OCI-M2 (cell line): ENCODE data around the gene PLEKHA4.
A peak's percentile ranks its signal among the peaks of the same experiment; 100 is the strongest.
"Not testable (repeated sequence)": the region's sequence is repeated elsewhere in the genome, so short reads cannot be mapped to it uniquely, and the experiment has no call there.

Experiments
- DNase-seq: peaks from one replicate; lab custom pipeline; 2025; ENCODE audit not compliant: unreplicated experiment; lab: John Stamatoyannopoulos, UW

Gene PLEKHA4

DNA sequence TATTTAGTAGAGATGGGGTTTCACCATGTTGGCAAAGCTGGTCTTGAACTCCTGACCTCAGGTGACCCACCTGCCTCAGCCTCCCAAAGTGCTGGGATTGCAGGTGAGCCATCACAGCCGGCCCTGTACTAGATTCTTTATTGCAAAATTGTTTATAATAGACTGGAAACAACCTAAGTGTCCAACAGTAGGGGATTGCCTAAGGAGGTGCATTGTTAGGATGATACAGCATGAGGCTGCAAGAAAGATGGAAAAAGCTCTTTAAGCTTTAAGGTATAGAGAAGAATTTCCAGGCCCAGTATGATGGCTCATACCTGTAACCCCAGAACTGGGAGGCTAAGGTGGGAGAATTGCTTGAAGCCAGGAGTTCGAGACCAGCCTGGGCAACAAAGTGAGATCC is 65.8 kb downstream of the PLEKHA4 start:
- DNase-seq: no peak

GRCh38 chr19:48799358-48800300 is 68.8 kb downstream of the PLEKHA4 start:
- DNase-seq: no peak

DNA sequence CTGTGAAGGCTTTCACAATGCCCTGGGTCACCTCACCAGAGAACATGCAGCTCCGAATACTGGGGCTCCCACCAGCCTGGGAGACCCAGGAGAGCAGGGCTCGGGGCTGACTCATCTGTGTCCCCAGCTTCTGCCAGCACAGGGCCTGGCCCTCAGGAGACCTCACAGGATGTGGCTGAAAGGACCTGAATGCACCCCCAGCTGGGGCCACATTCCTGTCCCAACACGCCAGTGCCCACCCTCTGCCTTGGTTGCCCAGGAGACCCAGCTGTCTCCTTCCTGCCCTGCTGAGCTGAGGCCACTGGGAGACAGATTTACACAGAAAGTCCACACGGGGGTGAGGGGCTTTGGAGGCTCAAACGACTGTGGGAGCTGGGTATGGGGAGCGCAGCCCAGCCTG is 69.5 kb downstream of the PLEKHA4 start:
- no peak for DNase-seq

GRCh38 chr19:48797103-48797502 is 71.3 kb downstream of the PLEKHA4 start:
- DNase-seq: no peak

- no peak for DNase-seq
Observed at GRCh38 chr19:48796298-48797083, 71.9 kb downstream of the PLEKHA4 start.

DNA sequence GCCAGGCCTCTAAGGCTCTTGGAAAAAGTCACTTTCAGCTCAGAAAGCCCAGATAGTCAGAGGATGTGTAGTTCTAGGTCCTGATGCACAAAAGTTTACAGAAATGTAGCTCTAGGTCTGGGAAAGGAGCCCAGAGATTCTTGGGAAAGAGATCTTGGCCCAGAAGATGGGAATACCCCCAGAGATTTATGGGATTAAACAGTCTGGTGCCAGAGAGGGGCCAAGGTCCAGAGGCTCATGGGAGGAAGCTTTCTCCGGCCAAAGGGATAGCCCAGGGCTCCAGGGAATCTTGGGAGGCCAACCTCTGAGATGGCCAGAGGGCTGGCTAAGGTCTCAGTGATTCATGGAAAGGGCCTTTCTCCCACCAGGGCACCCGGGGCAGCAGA is 72.7 kb downstream of the PLEKHA4 start:
- no peak for DNase-seq

GRCh38 chr19:48795055-48795684 is 73.2 kb downstream of the PLEKHA4 start:
- peak; percentile 92 for DNase-seq

GRCh38 chr19:48794291-48794690 is 74.1 kb downstream of the PLEKHA4 start:
- no peak for DNase-seq

- DNase-seq: no peak
Observed at GRCh38 chr19:48793271-48793670, 75.1 kb downstream of the PLEKHA4 start.

DNA sequence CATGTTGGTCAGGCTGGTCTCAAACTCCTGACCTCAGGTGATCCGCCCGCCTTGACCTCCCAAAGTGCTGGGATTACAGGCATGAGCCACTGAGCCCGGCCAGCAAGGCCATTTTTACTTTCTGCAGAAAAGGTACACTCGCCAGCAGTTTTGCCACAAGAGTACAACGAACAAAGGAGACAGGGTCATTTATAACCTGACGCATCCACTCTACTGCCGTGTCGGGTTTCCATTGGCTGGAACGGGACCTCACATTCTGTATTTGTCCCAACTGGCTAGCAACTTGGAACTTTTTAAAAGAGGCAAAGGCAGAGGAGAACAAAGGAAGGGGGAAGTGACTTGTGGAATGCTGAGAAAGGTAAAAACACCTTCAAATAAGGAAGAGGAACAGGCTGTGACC is 81.1 kb downstream of the PLEKHA4 start:
- not testable (repeated sequence) for DNase-seq
